HG02870 (cell line): ENCODE measurements around the gene STARD13.

ENCODE experiments used
- ATAC-seq: cut with Tn5 transposase; IDR thresholded peaks from one replicate; pipeline ENCODE4 v1.9.1; 2021; ENCODE audit warnings: mild to moderate bottlenecking, moderate library complexity; ENCODE audit not compliant: unreplicated experiment

STARD13 gene

GRCh38 chr13:33204130-33204927 lies 81.2 kb downstream of the STARD13 start:
- no peak for ATAC-seq

GRCh38 chr13:33202644-33203169 lies 82.8 kb downstream of the STARD13 start:
- ATAC-seq: no peak

DNA sequence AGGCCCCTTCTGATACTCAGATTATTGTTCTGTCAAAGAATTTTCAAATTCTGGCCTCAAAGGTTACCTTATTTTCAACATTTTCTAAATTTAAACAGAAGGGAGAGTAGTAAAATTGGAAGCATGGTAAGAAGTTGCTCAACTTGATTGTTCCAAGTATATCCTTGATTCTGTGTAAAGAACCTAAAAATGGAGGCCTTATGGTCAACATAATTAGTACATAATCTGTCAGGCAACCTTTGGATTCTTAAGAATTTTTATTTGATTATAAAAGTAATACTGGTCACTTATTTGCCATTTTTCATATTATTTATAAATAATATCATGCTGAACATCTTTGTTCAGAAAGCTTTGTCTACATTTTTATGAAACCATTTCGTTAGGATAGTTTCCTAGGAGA lies 83.9 kb downstream of the STARD13 start:
- ATAC-seq: no peak

- ATAC-seq: no peak
Measured at GRCh38 chr13:33199289-33199850, 86.2 kb downstream of the STARD13 start.

DNA sequence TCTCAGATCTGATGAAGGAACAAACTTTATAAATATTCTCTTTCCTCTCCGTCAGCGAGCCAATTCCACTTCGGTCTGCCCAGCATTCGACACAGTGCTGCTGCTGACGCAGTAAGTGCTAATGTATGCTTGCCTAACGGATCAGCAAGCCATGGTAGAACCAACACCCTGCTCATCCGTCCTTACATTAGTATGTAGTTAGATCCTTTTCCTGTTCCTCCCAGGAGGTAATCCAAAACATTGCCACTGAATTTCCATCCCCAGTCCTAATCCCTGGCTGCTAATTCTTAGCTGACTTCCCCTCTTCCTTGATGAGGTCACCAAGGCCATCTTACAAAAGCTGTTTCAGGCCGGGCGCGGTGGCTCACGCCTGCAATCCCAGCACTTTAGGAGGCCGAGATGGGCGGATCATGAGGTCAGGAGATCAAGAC lies 88.0 kb downstream of the STARD13 start:
- no peak for ATAC-seq

- no peak for ATAC-seq
Measured at GRCh38 chr13:33196767-33197166, 88.8 kb downstream of the STARD13 start.

DNA sequence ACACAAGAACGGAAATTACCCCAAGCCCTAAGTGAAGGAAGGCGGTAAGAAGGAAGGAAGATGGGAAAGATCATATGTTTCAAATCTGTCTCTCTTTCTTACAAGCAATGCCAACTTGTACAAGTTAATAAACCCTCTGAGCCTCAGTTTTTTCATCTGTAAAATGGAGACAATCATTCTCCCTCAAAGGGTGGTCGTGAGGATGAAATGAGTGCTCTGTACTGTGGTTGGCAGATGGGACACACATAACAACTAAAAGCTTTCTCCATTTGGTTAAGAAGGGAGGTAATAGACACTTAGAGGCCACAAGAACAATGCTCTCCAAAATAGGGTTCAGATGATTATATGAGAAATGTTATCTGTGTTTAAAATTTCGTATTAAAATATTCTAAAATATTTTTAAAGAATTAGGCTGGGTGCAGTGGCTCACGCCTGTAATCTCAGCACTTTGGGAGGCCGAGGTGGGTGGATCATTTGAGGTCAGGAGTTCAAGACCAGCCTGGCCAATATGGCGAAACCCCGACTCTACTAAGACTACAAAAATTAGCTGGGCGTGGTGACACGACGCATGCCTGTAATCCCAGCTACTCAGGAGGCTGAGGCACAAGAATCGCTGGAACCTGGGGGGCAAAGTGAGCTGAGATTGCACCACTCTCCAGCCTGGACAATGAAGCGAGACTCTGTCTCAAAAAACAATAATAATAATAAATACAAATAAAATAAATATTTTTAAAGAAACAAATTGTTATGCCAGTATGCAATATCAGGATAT lies 89.7 kb downstream of the STARD13 start:
- ATAC-seq: no peak

- ATAC-seq: peak; percentile 95
Measured at GRCh38 chr13:33194820-33195692, 90.5 kb downstream of the STARD13 start.

- ATAC-seq: no peak
Measured at GRCh38 chr13:33193428-33193974, 92.1 kb downstream of the STARD13 start.

- no peak for ATAC-seq
Measured at GRCh38 chr13:33191425-33192210, 93.9 kb downstream of the STARD13 start.

DNA sequence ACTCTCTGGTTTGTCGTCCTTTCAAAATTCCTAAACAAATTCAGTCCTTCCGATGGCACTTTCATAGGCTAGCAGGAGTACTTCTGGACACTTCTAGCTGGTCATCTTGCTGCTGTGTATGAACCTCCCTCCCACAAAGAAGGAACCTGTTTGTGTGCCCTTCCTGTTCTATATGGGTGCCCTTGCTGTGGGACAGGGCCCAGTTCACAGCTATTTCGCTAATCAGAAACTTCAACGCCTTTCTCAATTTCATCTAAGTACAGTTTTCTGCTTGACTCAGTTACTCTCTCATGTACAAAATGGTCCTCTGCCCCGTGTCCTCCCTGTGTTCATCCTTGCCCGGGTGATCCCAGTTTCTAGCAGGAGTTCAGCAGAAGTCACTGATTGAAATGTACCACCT lies 96.1 kb downstream of the STARD13 start:
- no peak for ATAC-seq

- ATAC-seq: peak; percentile 84
Measured at GRCh38 chr13:33188093-33188882, 97.3 kb downstream of the STARD13 start.

- no peak for ATAC-seq
Measured at GRCh38 chr13:33186861-33187291, 98.7 kb downstream of the STARD13 start.

DNA sequence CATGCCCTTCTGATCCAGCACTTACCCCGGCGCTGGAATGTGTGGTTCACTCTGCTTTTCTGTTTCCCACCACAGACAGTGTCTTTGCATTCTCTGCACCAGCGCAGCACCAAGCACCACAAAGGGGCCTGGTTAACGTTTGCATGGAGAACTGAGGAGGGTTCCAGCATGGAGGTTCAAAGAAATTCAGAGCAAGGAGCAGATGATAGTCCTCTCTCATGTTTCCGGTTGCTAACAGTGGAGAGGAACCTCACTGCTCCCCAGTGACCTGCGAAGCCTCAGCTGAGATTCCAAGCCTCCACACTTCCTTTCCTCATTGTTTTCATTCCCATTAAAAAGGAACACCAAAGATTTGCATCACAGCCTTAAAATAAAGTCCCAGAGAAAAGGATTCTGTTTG lies 99.7 kb downstream of the STARD13 start:
- ATAC-seq: no peak

GRCh38 chr13:33184530-33184929 lies 101.0 kb downstream of the STARD13 start:
- no peak for ATAC-seq

DNA sequence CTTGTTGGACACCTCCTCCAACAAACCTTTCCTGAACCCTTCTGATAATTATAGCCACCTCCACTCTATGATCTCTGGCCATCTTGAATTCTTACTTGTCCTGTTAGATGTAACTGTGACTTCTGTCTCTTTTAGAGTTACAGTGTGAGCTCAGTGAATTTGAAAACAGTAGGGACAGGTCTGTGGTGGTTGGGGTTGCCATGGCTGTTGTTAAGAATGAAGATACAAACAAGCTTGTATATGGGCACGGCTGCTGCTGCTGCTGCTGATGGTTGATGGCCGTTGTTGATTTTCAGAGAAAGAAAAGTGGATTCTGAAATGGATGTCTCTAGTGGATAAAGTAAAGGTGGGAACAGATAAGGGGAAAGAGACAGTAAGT lies 101.5 kb downstream of the STARD13 start:
- ATAC-seq: no peak

- no peak for ATAC-seq
Measured at GRCh38 chr13:33183431-33184111, 102.0 kb downstream of the STARD13 start.

DNA sequence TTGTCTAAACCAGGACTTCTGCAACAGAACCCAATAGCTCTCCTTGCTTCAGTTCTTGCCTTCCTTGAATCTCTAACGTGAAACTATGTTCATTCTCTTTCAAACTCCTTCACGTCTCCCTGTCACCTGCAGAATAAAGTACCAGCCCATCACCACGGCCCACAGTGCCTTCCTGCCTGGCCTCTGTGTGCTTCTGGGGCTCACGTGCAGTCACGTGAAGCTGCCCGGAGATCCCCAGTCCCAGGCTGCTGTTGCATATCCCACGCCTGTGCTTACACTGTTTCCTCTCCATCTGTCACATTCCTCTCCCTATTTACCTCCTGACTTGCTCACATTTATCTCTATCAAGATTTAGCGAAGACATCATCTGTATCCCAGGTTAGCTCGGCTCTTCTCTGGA lies 102.8 kb downstream of the STARD13 start:
- ATAC-seq: no peak
